ENCODE results near the gene MXD4.

MXD4 gene

GRCh38 chr4:2290974-2291704 is 29.2 kb upstream of the MXD4 start:
- Histone ChIP-seq H3K27me3 (ENCODE audit: insufficient read depth, low read length) (no peaks in the 10 kb centered on the region), H3K36me3 (ENCODE audit: insufficient read depth, low read length) (no peaks in the 10 kb centered on the region), H3K4me1 (ENCODE audit: insufficient read depth, low read length) (no peaks in the 10 kb centered on the region), H3K9me3 (ENCODE audit: insufficient read depth, low read depth, low read length) (0 out of 2 replicates have a peak, but pooled peaks cover 4% of the 10 kb centered on the region), H3K27ac (ENCODE audit: low read depth, low read length) (no peak overlapping the region), H3K4me3 (ENCODE audit: low read length) (no peak overlapping the region), H3K9ac (ENCODE audit: low read depth, low read length) (no peak overlapping the region)
- 87% methylated on average over 24 of the region's 24 CpGs for WGBS

- H3K4me3 ChIP-seq (ENCODE audit: low read length), result no peak overlapping the region
- H3K27me3 ChIP-seq (ENCODE audit: insufficient read depth, low read length), result no peaks in the 10 kb centered on the region
- no peak overlapping the region for H3K27ac ChIP-seq (ENCODE audit: low read depth, low read length)
- H3K36me3 ChIP-seq (ENCODE audit: insufficient read depth, low read length), result no peaks in the 10 kb centered on the region
- 96% methylated on average over 9 of the region's 9 CpGs for WGBS
- H3K9me3 ChIP-seq (ENCODE audit: insufficient read depth, low read depth, low read length), result 0 out of 2 replicates have a peak, but pooled peaks cover 4% of the 10 kb centered on the region
- H3K9ac ChIP-seq (ENCODE audit: low read depth, low read length), result no peak overlapping the region
- no peaks in the 10 kb centered on the region for H3K4me1 ChIP-seq (ENCODE audit: insufficient read depth, low read length)
Observed at GRCh38 chr4:2290488-2290887, 28.6 kb upstream of the MXD4 start.

GRCh38 chr4:2289955-2290333 is 28.0 kb upstream of the MXD4 start:
- Histone ChIP-seq H3K27ac (ENCODE audit: low read depth, low read length) (no peak overlapping the region), H3K9ac (ENCODE audit: low read depth, low read length) (no peak overlapping the region), H3K4me3 (ENCODE audit: low read length) (no peak overlapping the region), H3K36me3 (ENCODE audit: insufficient read depth, low read length) (no peaks in the 10 kb centered on the region), H3K27me3 (ENCODE audit: insufficient read depth, low read length) (no peaks in the 10 kb centered on the region), H3K4me1 (ENCODE audit: insufficient read depth, low read length) (no peaks in the 10 kb centered on the region), H3K9me3 (ENCODE audit: insufficient read depth, low read depth, low read length) (0 out of 2 replicates have a peak, but pooled peaks cover 4% of the 10 kb centered on the region)
- WGBS, result 92% methylated on average over 11 of the region's 11 CpGs

GRCh38 chr4:2289311-2289954 is 27.5 kb upstream of the MXD4 start:
- Histone ChIP-seq H3K9me3 (ENCODE audit: insufficient read depth, low read depth, low read length) (0 out of 2 replicates have a peak, but pooled peaks cover 4% of the 10 kb centered on the region), H3K27me3 (ENCODE audit: insufficient read depth, low read length) (no peaks in the 10 kb centered on the region), H3K9ac (ENCODE audit: low read depth, low read length) (no peak overlapping the region), H3K36me3 (ENCODE audit: insufficient read depth, low read length) (no peaks in the 10 kb centered on the region), H3K4me1 (ENCODE audit: insufficient read depth, low read length) (no peaks in the 10 kb centered on the region), H3K4me3 (ENCODE audit: low read length) (no peak overlapping the region), H3K27ac (ENCODE audit: low read depth, low read length) (no peak overlapping the region)
- WGBS, result 93% methylated on average over 14 of the region's 14 CpGs

- H3K27me3 ChIP-seq (ENCODE audit: insufficient read depth, low read length), result no peaks in the 10 kb centered on the region
- H3K4me1 ChIP-seq (ENCODE audit: insufficient read depth, low read length), result no peaks in the 10 kb centered on the region
- 93% methylated on average over 10 of the region's 10 CpGs for WGBS
- no peaks in the 10 kb centered on the region for H3K36me3 ChIP-seq (ENCODE audit: insufficient read depth, low read length)
- H3K4me3 ChIP-seq (ENCODE audit: low read length), result no peak overlapping the region
- H3K9me3 ChIP-seq (ENCODE audit: insufficient read depth, low read depth, low read length), result no peaks in the 10 kb centered on the region
- H3K9ac ChIP-seq (ENCODE audit: low read depth, low read length), result no peak overlapping the region
- no peak overlapping the region for H3K27ac ChIP-seq (ENCODE audit: low read depth, low read length)
Observed at GRCh38 chr4:2288051-2288541, 26.2 kb upstream of the MXD4 start.

- H3K4me1 ChIP-seq (ENCODE audit: insufficient read depth, low read length), result no peaks in the 10 kb centered on the region
- WGBS, result 89% methylated on average over 9 of the region's 9 CpGs
- no peaks in the 10 kb centered on the region for H3K36me3 ChIP-seq (ENCODE audit: insufficient read depth, low read length)
- H3K9me3 ChIP-seq (ENCODE audit: insufficient read depth, low read depth, low read length), result no peaks in the 10 kb centered on the region
- H3K4me3 ChIP-seq (ENCODE audit: low read length), result no peak overlapping the region
- no peak overlapping the region for H3K27ac ChIP-seq (ENCODE audit: low read depth, low read length)
- no peak overlapping the region for H3K9ac ChIP-seq (ENCODE audit: low read depth, low read length)
- no peaks in the 10 kb centered on the region for H3K27me3 ChIP-seq (ENCODE audit: insufficient read depth, low read length)
Observed at GRCh38 chr4:2287594-2287915, 25.6 kb upstream of the MXD4 start.

- 82% methylated on average over 19 of the region's 19 CpGs for WGBS
- Histone ChIP-seq H3K36me3 (ENCODE audit: insufficient read depth, low read length) (no peaks in the 10 kb centered on the region), H3K4me3 (ENCODE audit: low read length) (no peak overlapping the region), H3K27me3 (ENCODE audit: insufficient read depth, low read length) (no peaks in the 10 kb centered on the region), H3K9me3 (ENCODE audit: insufficient read depth, low read depth, low read length) (no peaks in the 10 kb centered on the region), H3K9ac (ENCODE audit: low read depth, low read length) (no peak overlapping the region), H3K4me1 (ENCODE audit: insufficient read depth, low read length) (no peaks in the 10 kb centered on the region), H3K27ac (ENCODE audit: low read depth, low read length) (no peak overlapping the region)
Observed at GRCh38 chr4:2286904-2287593, 25.1 kb upstream of the MXD4 start.

- Histone ChIP-seq H3K27me3 (ENCODE audit: insufficient read depth, low read length) (no peaks in the 10 kb centered on the region), H3K36me3 (ENCODE audit: insufficient read depth, low read length) (no peaks in the 10 kb centered on the region), H3K4me1 (ENCODE audit: insufficient read depth, low read length) (no peaks in the 10 kb centered on the region), H3K9ac (ENCODE audit: low read depth, low read length) (no peak overlapping the region), H3K4me3 (ENCODE audit: low read length) (no peak overlapping the region), H3K9me3 (ENCODE audit: insufficient read depth, low read depth, low read length) (no peaks in the 10 kb centered on the region), H3K27ac (ENCODE audit: low read depth, low read length) (no peak overlapping the region)
- 89% methylated on average over 27 of the region's 27 CpGs for WGBS
Observed at GRCh38 chr4:2285613-2286381, 23.9 kb upstream of the MXD4 start.

- no peak overlapping the region for H3K27ac ChIP-seq (ENCODE audit: low read depth, low read length)
- no peaks in the 10 kb centered on the region for H3K4me1 ChIP-seq (ENCODE audit: insufficient read depth, low read length)
- no peaks in the 10 kb centered on the region for H3K27me3 ChIP-seq (ENCODE audit: insufficient read depth, low read length)
- no peaks in the 10 kb centered on the region for H3K36me3 ChIP-seq (ENCODE audit: insufficient read depth, low read length)
- H3K4me3 ChIP-seq (ENCODE audit: low read length), result no peak overlapping the region
- WGBS, result 94% methylated on average over 15 of the region's 15 CpGs
- H3K9me3 ChIP-seq (ENCODE audit: insufficient read depth, low read depth, low read length), result no peaks in the 10 kb centered on the region
- H3K9ac ChIP-seq (ENCODE audit: low read depth, low read length), result no peak overlapping the region
Observed at GRCh38 chr4:2284934-2285612, 23.2 kb upstream of the MXD4 start.

GRCh38 chr4:2284161-2284933 is 22.4 kb upstream of the MXD4 start:
- Histone ChIP-seq H3K36me3 (ENCODE audit: insufficient read depth, low read length) (no peaks in the 10 kb centered on the region), H3K4me3 (ENCODE audit: low read length) (no peak overlapping the region), H3K4me1 (ENCODE audit: insufficient read depth, low read length) (no peaks in the 10 kb centered on the region), H3K9me3 (ENCODE audit: insufficient read depth, low read depth, low read length) (no peaks in the 10 kb centered on the region), H3K27me3 (ENCODE audit: insufficient read depth, low read length) (no peaks in the 10 kb centered on the region), H3K27ac (ENCODE audit: low read depth, low read length) (no peak overlapping the region), H3K9ac (ENCODE audit: low read depth, low read length) (no peak overlapping the region)
- 95% methylated on average over 23 of the region's 23 CpGs for WGBS

All from HUES64 (cell line).